GM18507 (cell line): Measurements from ENCODE around the gene DACH1.

Experiments
- DNase-seq: peaks from one replicate; pipeline ENCODE4 v3.0.0; 2011; ENCODE audit warnings: low read depth; ENCODE audit not compliant: insufficient read length; ENCODE audit errors: extremely low spot score
- FAIRE-seq: peaks from 2 replicates; lab custom pipeline; 2011; peaks lifted over from hg19 to GRCh38; lab: Jason Lieb, UNC

DACH1 gene

DNA sequence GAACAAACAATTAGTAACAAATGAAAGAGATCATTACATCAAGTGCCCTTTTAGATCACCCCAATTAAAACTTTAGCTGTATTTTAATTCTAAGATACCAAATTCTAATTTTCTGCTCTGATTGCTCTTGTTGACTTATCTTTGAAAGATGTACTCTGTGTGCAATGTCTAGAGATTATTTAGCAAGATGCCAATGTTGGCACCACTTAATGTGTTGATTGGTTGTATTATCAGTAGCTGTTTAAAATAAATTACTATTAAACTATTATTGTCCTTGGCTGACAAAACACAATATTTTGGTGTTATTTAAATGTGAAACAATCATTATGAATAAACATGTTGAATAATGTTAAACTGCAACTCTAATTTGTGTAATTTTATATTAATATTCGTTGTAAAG, 386.0 kb downstream of the DACH1 start:
- FAIRE-seq (no peak), DNase-seq (no peak)

DNA sequence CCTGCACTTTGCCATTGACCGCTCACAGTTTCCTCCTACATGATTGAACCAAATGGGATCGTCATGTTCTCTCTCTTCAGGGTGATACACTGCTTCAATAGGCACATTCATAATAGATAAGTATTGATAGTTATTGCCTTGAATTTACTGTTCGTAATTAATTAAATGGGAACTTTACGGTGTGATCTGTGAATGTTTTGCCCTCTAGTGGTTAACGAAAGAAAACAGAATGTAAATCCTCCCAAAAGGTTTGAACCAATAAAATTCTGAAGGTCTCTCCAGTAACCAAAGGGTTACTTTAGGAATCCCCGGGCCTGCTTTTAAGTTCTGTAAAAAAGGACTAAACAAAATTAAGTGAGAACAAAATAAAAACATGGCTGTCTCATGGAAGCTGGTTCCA, 389.3 kb downstream of the DACH1 start:
- FAIRE-seq, result no peak

DNA sequence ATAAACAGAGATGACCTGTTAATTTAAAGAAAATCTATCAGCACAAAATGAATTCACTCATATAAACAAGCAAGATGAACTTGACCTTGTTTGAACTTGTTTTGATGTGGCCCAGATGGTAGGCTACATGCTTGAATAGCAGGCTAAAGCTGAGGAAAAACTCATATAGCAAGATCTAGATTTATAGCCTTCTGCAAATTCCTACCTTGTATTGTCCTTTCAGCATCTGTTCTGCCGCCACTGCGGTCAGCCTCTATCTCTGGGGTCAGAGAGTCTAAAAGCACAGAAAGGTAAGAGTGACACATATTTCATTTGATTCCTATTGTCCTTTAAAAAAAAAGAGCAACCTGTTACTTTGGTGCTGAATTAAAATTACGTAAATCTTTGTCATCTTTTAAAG, 392.1 kb downstream of the DACH1 start:
- no peak for FAIRE-seq
- DNase-seq, result no peak

More for the DNA sequence above, 389.3 kb downstream of the DACH1 start:
- DNase-seq, result no peak

DNA sequence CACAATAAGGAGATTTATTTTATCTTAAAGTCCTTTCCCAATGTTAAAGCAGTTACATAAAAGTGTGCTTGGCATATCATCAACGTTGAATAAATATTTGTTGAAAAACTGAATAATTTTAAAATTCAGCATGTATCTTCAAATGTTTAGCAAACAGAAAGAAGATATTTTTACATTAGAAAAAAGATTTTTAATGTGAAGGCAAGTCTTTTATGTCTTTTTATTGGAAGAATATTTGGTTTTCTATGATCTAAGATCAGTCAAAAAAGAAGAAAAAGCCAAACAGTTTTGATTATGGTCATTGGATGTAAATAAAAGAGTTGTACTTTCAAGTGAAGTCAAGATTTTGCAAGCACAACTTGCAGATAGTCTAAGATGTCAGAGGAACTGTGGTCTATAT, 397.4 kb downstream of the DACH1 start:
- DNase-seq (no peak), FAIRE-seq (no peak)

DNA sequence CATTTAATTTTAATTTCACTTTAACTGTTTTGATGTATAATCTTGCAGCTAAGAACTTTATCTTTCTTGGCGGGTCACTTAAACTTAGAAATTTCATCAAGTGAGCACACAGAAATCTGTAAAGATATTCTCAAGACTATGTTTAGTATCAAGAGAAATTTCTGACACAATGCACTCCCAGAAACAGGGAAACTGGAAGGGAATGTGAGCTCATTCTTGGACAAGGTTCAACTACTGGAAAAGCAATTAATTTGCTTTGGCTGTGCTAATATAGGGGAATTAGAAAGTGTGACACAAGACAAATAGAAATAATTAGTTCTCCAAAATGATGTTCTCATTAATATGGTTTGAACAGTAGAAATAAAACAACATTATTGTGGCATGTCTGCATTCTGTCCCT, 402.3 kb downstream of the DACH1 start:
- DNase-seq (no peak), FAIRE-seq (no peak)

DNA sequence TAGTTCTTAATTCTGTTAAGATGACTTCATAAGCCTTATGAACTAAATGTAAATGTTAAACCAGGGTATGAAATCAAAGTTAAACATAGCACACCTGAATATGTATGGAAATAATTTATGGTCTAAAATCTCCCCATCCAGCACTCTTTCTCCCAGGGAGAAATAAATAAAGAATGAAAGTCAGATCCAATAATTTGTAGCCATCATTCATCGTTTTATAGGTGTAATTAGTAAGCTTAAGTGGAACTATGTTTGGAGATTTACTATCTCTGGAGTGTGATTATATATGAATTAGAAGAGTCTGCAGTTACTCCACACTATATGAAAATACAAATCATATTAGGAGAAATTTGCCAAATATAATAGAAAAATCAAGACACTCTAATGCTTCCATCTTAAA, 405.1 kb downstream of the DACH1 start:
- FAIRE-seq (no peak), DNase-seq (no peak)

DNA sequence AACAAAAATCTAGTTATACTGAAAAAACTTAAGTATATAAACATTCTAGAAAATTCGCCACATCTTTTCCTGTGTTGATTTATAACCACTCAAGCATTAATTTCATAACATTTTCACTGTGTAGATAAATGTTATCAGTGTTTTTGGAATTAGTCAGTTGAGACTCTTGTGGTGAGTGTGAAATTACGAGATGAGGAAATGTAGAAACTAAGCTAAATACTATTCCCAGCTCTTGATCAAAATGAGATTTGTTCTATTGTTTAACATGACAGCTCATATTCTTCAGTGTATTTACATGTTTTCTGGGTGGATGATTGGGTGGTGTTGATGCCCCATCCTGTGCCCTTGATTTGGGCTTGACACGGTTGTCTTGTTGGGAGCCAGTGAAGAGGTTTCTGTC, 406.8 kb downstream of the DACH1 start:
- no peak for DNase-seq
- no peak for FAIRE-seq

DNA sequence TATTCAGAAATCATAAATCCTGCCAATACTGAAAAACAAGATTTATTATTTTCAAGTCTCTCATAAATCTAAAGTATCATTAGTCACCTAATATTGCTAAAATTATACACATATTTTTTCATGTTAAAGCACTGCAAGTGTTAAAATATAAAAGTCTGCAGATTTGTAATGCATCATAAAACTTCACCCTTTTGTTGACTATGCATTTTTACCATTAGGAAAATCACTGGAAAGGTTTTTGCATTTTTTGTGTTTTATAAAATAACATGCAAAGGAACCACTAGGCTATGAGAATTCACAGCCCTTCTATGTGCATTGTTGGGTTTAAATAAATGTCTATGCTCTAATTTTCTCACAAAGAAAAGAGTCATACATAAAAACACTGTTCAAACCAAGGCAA, 407.3 kb downstream of the DACH1 start:
- DNase-seq, result no peak
- no peak for FAIRE-seq

DNA sequence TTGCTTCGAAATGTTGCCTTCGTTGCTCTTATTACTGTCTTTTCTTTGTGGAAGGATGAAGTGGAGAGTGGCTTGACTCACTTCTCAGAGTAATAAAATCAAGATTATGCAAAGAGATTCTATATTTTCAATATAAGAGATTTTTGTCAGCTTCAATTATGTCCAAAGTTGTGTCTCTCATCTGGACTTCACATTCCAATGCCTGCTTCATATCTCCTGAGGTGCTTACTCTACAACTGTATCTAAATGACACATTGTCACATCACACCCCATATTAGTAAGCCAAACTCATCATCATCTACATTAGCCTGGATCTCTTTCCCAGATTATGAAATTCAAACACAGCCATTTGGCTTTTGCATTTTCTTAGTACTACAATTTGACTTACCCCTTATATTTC, 409.4 kb downstream of the DACH1 start:
- DNase-seq (no peak), FAIRE-seq (no peak)

DNA sequence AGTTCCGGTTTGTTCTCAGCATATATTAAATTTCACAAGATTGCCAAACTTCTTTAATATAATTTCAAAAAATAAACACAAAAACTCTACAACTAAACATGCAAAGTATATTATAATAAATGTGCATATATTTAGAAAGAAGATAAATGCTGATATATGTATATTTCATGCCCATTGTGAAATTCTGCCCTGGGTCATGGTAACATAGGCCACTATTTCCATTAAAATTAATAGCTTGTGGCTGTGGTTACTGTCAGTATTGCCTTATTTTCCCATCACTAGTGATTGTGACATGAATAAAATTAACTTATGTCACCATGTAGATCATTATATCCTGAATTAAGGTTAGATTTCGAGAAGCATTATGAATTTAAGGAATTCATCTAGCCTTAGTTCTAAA, 410.9 kb downstream of the DACH1 start:
- DNase-seq (no peak), FAIRE-seq (no peak)

DNA sequence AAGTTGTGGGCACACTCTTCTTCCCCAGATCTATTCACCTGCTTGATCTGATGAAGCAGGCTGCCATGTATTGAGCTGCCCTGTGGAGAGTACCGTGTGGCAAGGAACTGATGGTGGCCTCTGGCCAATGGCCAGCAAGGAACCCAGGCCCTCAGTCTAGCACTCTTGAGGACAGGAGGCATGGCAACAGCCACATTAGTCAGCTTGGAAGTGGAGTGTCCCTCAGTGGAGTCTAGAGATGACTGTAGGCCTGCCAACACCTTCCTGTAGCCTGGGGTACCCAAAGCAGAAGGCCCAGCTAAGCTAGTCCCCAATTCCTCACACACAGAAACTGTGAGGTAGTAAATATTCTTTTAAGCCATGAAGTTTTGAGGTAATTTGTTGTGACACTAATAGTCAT, 412.5 kb downstream of the DACH1 start:
- FAIRE-seq (no peak), DNase-seq (no peak)

DNA sequence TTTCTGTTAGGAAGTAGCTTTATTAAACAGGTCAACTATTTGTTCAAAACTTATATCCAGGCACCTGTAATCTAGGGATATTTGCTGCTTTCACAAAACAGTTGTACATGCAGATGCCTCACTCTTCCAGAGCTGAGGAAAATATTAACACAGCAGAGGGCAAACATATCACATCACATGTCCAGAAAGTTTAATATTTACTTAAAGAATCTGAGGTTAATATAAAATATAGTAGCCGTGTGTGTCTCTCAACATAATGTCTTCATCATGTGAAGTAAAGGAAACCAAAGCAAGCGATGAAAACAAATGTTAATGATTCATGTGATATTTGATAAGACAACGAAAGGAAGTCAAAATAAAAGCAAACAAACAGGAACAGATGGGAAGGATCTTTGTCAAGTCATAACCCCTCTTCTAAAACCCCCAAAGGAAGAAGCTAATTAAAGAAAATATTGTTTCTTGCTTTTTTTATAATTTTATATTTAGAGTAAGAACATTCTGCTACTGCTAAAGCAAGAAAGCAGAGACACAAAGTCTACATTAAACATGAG, 418.8 kb downstream of the DACH1 start:
- no peak for DNase-seq
- FAIRE-seq, result no peak

DNA sequence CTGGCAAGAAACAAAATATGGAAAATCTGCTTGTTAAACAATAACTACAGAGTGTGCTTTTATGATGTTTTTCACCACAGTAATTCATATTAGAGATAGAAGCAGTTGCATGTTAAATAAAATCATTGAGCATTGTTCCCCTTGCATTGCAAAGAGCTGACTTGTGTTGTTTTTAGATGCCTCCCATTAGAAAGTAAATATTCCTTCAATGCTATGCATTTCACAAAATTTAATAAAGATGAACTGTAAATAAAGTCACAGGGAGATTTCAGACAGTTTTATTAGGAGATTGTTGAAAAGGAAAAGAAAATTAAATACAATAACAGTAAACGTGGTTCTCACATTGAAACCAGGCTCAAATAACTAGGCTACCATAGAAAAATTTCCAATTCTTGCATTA, 429.3 kb downstream of the DACH1 start:
- DNase-seq (no peak), FAIRE-seq (no peak)

DNA sequence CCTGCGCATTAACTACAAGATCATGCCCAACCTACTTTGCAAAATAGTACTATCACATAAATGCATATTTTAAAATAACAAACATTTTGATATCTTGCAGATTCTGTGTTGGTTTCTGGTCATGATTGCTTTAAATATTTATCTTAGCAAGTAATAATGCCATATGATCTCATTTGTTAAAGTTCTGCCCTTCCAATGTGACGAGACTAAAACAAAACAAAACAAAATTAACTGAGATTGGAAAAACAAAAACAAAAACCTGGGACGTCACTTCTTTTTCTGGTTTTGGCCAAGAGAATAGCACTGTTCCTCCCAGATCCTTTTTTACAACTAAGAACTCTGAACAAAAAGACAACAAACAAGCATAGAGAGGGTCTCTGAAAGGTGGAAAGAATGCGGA, 436.3 kb downstream of the DACH1 start:
- FAIRE-seq (no peak), DNase-seq (no peak)

DNA sequence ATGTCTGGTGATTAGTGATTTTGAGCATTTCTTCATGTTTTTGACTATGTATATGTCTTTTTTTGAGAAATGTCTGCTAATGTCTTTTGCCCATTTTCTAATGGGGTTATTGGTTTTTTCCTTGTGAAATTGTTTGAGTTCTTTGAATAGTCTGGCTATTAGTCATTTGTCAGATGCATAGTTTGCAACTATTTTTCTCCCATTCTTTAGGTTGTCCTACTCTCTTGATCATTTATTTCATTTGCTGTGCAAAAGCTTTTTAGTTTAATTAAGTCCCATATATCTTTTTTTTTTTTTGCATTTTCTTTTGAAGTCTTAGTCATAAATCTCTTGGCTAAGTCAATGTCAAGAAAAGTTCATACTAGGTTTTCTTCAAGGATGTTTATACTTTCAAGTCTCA, 449.8 kb downstream of the DACH1 start:
- FAIRE-seq, result no peak
- no peak for DNase-seq

DNA sequence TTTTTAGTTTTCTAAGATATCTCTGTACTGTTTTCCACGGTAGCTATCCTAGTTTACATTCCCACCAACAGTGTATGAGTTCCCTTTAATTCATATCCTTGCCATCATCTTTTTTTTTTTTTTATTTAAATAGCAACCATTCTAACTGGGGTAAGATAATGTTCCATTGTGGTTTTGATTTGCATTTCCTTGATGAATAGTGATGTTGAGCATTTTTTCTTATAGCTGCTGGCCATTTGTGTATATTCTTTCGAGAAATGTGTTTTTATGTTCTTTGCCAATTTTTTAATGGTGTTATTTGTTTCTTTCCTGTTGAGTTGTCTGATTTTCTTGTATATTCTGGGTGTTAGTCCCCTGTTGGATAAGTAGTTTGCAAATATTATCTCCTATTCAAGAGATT, 454.8 kb downstream of the DACH1 start:
- no peak for DNase-seq
- no peak for FAIRE-seq

DNA sequence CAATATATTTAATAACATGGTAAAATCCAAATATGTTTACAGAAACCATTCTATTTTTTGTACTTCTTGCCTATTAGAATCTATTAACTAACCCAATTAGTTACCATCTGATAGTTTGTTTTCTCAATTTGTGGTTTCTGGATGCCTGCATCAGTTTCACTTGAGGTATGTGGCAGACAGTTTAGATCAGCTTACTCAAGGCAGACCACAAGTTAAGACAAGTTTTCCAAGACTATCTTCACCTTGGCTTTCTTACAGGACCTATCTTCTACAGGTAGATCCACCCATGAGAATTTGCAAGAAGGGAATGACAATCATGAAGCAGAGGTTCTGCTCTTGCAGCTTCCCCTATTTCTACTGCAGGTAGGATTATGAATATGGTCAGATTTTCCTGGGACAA, 458.6 kb downstream of the DACH1 start:
- DNase-seq (no peak), FAIRE-seq (no peak)

DNA sequence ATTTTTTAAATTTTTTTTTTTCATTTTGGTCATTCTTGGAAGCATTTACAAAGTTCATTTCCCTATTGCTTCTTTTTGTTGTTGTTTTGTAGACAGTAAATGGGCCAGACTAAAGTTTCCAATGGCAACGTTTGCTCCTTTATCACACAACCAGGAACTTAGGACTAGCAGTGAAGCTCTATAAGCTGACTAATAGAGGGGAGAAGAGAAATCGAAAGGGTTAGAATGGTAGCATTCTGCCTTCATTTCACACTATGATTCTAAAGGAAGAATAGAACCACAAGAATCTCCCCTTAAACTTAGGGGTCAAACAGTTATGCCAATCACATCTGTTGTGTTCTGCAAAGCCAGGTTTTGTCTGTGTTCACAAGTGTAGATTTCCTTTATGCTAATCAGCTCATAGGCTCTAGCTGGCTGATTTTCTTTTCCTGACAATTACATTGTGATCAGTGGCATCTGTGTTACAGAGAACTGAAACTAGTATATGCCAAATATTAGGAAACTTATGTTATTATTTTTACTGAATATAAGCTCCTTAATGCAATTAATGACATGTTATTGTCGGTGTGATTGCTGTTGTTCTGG, 467.3 kb downstream of the DACH1 start:
- no peak for FAIRE-seq
- no peak for DNase-seq

DNA sequence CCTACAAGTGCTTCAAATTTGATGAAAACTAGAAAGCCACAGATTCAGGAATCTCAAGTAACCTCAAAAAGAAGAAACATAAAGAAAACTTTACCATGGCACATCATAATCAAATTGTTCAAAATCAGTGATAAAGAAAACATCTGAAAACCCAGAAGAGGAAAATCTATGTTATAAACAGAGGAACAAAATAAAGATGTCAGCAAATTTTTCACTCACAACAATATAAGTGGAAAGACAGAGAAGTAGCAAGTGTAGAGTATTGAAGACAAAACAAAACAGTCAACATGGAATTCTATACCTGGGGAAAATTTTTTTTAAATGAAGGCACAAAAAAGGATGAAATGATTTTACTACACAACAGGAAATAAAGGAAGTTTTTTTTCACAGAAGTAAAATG, 470.9 kb downstream of the DACH1 start:
- DNase-seq (no peak), FAIRE-seq (no peak)

DNA sequence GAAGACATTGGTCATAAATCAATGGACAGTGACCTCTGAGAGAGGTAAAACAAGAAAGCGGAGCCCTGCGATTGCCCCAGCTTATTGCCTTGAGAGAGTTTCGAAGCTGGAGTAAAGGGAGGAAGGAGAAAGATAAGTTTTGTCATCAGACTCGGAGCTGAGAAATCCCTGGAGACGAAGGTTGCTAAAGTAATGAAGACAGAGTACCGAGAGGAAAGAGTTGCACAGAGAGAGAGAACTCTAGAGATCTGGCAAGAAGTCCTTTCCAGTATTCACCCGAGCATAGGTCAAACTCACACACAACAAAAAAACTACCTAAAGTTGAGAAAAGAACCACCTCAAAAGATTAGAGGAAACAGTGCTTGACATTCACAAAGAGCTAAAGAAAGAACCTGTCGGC, 472.0 kb downstream of the DACH1 start:
- DNase-seq (no peak), FAIRE-seq (no peak)

DNA sequence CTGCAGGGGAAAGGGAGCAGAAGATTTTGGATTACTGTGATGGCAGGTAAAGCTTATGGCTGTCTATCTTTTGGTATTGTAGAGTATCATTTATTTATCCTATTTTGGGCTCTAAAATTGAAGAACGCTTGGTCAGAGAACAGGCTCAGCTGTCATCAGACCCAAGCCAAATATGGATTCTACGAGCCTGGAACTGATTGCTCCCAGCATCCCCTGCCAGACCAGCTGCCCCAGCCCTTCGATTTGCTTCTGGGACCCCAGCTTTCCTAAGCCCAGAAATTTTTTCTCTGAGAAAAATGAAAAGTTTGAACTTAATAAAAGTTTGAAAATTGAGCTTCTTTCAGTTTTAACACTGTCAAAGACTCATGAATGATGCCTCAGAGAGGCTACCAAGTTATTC, 472.8 kb downstream of the DACH1 start:
- no peak for FAIRE-seq
- DNase-seq, result no peak
